Activated CD4-positive, alpha-beta T cell treated with anti-CD3 and anti-CD28 coated beads for 36 hours (primary cell): ENCODE data around the gene SEMA5A. TPM values are rescaled to one million over a fixed set of nuclear protein-coding genes. Genes with fewer than 3 reads are reported as not detected.

Source experiments
- ATAC-seq: fragments of 200-7000 bp; cut with Tn5 transposase; one replicate; pipeline ENCODE4 v1.10.0; 2021; ENCODE audit warnings: mild to moderate bottlenecking, moderate library complexity
- CTCF ChIA-PET: fragments of 350-600 bp; sonication (Branson Sonifier 250); formaldehyde crosslinking; loops from one replicate; lab custom pipeline; 2021; ENCODE audit warnings: antibody characterized with exemption; lab: Charles Lee
- POLR2A ChIA-PET: fragments of 350-600 bp; sonication (Branson Sonifier 250); formaldehyde crosslinking; loops from one replicate; lab custom pipeline; 2021; ENCODE audit warnings: antibody characterized with exemption, inconsistent platforms; lab: Charles Lee
- DNase-seq: peaks from one replicate; pipeline ENCODE4 v3.0.0-alpha.2; 2020
- H3K27ac Mint-ChIP-seq: one replicate; pipeline ENCODE4 v1.8.0; 2021; ENCODE audit warnings: mixed read lengths
- H3K27me3 Mint-ChIP-seq: one replicate; pipeline ENCODE4 v1.8.0; 2021; ENCODE audit warnings: mixed read lengths
- H3K36me3 Mint-ChIP-seq: one replicate; pipeline ENCODE4 v1.8.0; 2021; ENCODE audit warnings: low read depth, mixed read lengths
- H3K4me1 Mint-ChIP-seq: one replicate; pipeline ENCODE4 v1.8.0; 2021; ENCODE audit warnings: mixed read lengths
- H3K4me3 Mint-ChIP-seq: one replicate; pipeline ENCODE4 v1.8.0; 2021; ENCODE audit warnings: mild to moderate bottlenecking, moderate library complexity, mixed read lengths
- H3K9me3 Mint-ChIP-seq: one replicate; pipeline ENCODE4 v1.8.0; 2021; ENCODE audit warnings: low read depth, mixed read lengths
- intact Hi-C, 2 experiments: fragments of 100-400 bp; cut with DNase I in 1 of 2; cut with micrococcal nuclease in 1 of 2; formaldehyde crosslinking; loops; one replicate each; pipeline versions ENCODE4 v1.14.2 to v1.15.1; 2022 to 2024; cut with DNase I, micrococcal nuclease
- total RNA-seq, 2 experiments: library from RNA; stranded (reverse); gene quantifications; one replicate each; pipeline ENCODE4 v1.2.3, GENCODE V29; 2021

Gene SEMA5A
- total RNA-seq, 2 experiments from 2014 or later = 0.04 TPM; not detected in 1

DNA sequence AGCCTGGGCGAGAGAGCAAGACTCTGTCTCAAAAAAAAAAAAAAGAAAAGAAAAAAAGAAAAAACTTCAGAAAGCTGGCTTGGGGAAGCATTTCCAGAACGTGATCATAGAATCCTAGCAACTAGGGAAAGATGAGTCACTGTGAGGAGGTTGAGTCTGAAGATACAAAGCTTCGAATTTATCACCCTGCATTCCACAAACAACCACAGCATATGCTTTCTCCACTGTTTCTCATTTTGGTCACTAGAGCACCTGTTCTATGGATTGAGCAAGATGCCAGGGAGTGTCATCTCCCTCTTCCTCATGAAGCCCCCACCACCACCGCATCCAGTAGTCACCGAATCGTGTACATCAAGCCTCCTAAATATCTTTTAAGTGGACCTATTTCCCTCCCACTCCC is 37.9 kb downstream of the SEMA5A start:
- Mint-ChIP-seq H3K36me3 (no peaks in the 10 kb centered on the region), H3K27ac (no peak overlapping the region), H3K9me3 (peaks cover 4% of the 10 kb centered on the region), H3K27me3 (no peaks in the 10 kb centered on the region), H3K4me3 (no peak overlapping the region), H3K4me1 (no peaks in the 10 kb centered on the region)
- intact Hi-C loops = no loop called here
- POLR2A ChIA-PET = no interaction called here
- CTCF ChIA-PET = no interaction called here
- ATAC-seq (no peak), DNase-seq (no peak)

DNA sequence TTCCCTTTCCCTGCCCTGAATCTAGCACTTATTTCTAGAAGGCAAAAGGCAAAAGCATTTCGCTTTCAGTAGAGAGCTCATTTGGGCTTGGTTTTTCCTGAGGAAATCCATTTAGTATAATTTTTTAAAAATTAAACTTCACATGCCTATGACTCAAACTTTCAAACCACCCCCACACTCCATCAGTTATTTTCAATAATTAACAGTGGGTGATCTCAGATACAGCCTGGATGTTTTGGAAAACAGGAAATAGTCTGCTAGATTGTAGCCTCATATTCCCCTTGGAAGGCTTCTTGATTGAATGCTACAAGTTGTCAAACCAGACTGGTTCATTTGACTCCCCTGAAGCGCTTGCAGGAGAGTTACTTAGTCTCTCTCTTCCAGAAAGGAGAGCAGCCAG is 40.6 kb downstream of the SEMA5A start:
- DNase-seq (no peak), ATAC-seq (no peak)
- ChIA-PET CTCF (interaction anchor here (0.7 kb wide), 1 partner anchor 262 kb away, joined by 3 read pairs; no protein-coding TSS in a partner anchor), POLR2A (no interaction called here)
- H3K27me3 Mint-ChIP-seq = no peaks in the 10 kb centered on the region
- H3K4me1 Mint-ChIP-seq = no peaks in the 10 kb centered on the region
- H3K27ac Mint-ChIP-seq = no peak overlapping the region
- intact Hi-C loops = no loop called here
- H3K9me3 Mint-ChIP-seq = peaks cover 4% of the 10 kb centered on the region
- no peaks in the 10 kb centered on the region for H3K36me3 Mint-ChIP-seq
- H3K4me3 Mint-ChIP-seq = no peak overlapping the region

DNA sequence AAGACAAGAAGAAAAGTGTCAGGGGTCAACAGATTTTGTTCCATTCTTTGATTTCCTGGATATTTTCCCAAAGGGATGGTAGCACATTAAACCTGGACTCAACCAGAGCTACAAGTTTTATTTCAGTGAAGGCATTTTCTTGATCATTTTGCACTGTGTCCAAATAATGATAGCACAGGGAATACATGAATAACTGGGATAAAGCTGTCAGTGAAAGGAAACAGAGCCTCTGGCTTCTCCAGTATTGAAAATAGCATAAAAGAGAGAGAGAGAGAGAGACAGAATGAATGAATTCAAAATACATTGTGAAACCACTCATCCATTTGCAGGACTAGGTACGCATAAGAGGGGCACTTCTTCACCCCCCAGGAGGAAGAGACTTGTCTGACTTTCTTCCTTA is 43.0 kb downstream of the SEMA5A start:
- Mint-ChIP-seq H3K4me3 (no peak overlapping the region), H3K4me1 (no peaks in the 10 kb centered on the region), H3K9me3 (no peaks in the 10 kb centered on the region), H3K27ac (no peak overlapping the region), H3K36me3 (no peaks in the 10 kb centered on the region), H3K27me3 (no peaks in the 10 kb centered on the region)
- ATAC-seq (no peak), DNase-seq (no peak)
- intact Hi-C loops = no loop called here
- POLR2A ChIA-PET = no interaction called here
- CTCF ChIA-PET = no interaction called here

DNA sequence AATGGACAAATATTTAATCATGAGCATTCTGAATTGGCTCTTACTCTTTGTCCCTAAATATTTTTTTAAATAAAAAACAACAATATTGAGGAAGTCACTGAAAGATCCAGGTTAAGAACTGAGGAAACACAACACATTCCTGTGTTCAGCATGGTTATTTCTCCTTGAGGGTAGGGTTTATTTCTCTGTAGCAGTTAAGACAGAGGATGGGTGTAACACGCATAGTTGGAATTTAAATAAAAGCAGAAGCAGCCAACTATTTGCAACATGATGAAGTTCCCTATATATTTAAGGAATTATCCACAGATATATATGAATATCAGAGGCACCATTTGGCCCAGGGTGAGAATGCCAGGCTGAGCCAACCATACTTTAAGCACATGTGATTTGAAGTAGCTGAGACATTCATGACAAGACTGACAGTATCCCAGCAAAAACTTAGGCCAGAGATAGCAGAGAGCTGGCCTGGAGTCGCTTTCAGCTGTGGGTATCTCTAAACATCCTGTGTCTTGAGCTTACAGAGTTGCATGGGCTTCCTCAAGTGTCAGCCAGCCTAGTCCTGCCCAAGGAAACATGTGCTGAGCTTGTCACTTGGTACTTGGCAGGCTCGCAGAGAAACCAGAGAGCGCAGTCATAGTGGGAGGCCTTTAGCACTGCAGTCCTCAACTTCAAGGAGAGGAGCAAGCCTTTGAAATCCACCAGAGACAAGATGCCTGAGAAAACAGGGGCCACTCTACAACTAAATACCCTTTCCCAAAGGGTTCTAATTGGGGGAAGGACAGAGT is 43.6 kb downstream of the SEMA5A start:
- intact Hi-C loops = no loop called here
- Mint-ChIP-seq H3K27ac (no peak overlapping the region), H3K4me1 (no peaks in the 10 kb centered on the region), H3K36me3 (no peaks in the 10 kb centered on the region), H3K27me3 (no peaks in the 10 kb centered on the region), H3K4me3 (no peak overlapping the region), H3K9me3 (no peaks in the 10 kb centered on the region)
- CTCF ChIA-PET = no interaction called here
- DNase-seq = no peak
- no peak for ATAC-seq
- POLR2A ChIA-PET = no interaction called here

DNA sequence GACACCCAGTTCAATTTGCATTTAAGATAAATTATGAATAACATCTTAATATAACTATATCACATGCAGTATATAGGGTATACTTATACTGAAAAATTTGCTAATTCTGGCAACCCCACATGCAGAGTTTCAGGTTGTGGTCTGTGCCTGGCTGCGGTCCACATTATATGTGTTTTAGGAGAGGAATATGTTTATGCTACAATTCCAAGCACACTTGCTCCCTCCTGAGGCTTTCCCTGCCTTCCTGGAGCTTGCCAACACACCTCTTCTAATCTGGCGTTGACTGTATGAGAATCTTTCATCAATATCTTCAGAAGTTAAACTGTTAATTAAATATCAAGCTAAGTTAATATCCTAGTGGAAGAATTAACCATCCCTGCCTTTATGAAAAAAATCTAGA is 45.2 kb downstream of the SEMA5A start:
- H3K4me1 Mint-ChIP-seq = no peaks in the 10 kb centered on the region
- no peaks in the 10 kb centered on the region for H3K27me3 Mint-ChIP-seq
- no peak for DNase-seq
- H3K9me3 Mint-ChIP-seq = no peaks in the 10 kb centered on the region
- no peaks in the 10 kb centered on the region for H3K36me3 Mint-ChIP-seq
- CTCF ChIA-PET = no interaction called here
- no peak for ATAC-seq
- POLR2A ChIA-PET = no interaction called here
- H3K4me3 Mint-ChIP-seq = no peak overlapping the region
- intact Hi-C loops = no loop called here
- no peak overlapping the region for H3K27ac Mint-ChIP-seq

DNA sequence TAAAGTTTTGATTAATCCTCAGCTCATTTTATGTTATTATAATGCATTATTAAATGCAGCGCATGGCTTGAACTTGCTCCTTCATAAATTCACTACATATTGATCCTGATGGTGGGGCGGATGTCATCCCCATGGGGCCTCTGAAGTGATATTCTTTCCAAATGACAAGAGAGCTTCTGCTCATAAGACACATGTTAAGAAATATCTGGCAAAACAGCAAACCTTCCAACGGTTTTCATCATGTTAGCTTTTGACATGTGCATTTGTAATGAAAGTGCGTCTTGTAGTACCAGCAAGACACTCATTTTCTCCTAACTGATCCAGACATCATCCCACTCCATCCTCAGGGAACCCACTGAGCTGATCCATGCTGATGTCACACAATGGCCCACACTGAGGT is 45.7 kb downstream of the SEMA5A start:
- Mint-ChIP-seq H3K9me3 (no peaks in the 10 kb centered on the region), H3K4me1 (no peaks in the 10 kb centered on the region), H3K27me3 (no peaks in the 10 kb centered on the region), H3K36me3 (no peaks in the 10 kb centered on the region), H3K4me3 (no peak overlapping the region), H3K27ac (no peak overlapping the region)
- DNase-seq (no peak), ATAC-seq (no peak)
- intact Hi-C loops = no loop called here
- POLR2A ChIA-PET = no interaction called here
- CTCF ChIA-PET = no interaction called here

DNA sequence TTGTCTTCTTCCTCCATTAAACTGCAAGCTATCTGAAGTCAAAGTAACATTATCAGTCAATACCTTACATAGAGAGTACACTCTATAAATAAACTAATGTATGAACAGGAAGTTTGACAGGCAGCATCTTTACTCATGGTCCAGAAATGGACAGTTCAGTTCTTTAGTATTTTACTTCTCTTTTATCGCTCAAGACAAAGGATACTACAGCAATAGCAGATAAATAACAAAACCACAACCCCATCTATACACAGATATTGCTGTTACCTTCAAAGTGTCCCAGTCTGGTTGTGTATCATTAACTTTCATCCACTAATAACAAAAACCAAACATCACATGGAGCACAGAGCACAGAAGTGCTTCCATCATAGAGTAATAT is 46.4 kb downstream of the SEMA5A start:
- Mint-ChIP-seq H3K4me1 (no peaks in the 10 kb centered on the region), H3K27me3 (no peaks in the 10 kb centered on the region), H3K9me3 (no peaks in the 10 kb centered on the region), H3K27ac (no peak overlapping the region), H3K4me3 (no peak overlapping the region), H3K36me3 (no peaks in the 10 kb centered on the region)
- ChIA-PET POLR2A (no interaction called here), CTCF (no interaction called here)
- DNase-seq (no peak), ATAC-seq (no peak)
- intact Hi-C loops = loop anchor here in 1 of 2 experiments (5.0 kb wide), 1 partner anchor 1572 kb away; no protein-coding TSS in a partner anchor

DNA sequence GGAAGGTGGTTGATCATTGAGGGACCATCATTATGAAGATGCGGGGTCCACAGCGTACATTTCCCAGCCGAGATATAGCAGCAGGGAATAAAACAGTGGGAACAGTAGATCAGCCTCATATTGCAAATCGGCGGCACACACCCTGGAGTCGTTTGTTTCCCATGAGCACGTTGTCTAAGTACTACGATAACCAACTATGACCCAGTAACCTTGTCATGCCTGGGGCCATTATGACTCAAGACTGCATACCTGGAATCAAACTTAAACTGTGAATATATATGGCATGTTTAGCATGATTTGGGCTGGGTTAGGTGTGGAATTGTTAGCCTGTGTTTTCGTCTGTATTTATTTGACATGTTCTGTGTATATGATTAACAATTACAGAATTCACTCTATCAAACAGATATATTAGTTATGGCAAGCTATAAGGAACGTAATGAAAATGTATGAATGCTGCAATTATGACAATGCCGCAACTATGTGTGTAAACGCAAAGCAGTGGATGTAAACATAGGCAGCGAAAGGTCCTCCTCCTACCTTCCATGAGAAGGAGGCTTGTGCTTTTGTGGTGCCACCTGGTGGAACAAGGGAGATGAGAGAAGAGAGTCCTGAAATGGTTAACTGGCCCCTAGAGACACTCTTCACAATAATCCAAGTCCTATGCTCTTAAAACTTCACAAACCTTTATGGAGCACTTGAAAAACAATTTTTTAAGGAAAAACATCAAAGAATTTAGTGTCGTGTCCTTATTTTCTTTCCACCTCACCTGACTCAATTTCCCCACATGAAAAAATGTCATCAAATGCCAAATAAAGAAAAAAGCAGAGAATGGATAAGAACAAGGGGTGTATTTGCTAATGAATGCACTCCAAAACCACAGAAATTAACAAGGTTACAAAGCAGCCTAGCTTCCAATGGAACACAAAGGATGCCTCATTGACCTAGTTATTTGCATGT is 47.1 kb downstream of the SEMA5A start:
- no peaks in the 10 kb centered on the region for H3K36me3 Mint-ChIP-seq
- ChIA-PET CTCF (interaction anchor here (0.7 kb wide), 1 partner anchor 1933 kb away, joined by 3 read pairs; no protein-coding TSS in a partner anchor), POLR2A (no interaction called here)
- H3K4me3 Mint-ChIP-seq = no peak overlapping the region
- H3K4me1 Mint-ChIP-seq = no peaks in the 10 kb centered on the region
- ATAC-seq (no peak), DNase-seq (peak; percentile 12)
- H3K9me3 Mint-ChIP-seq = no peaks in the 10 kb centered on the region
- intact Hi-C loops = loop anchor here in 1 of 2 experiments (5.0 kb wide), 1 partner anchor 1572 kb away; no protein-coding TSS in a partner anchor
- H3K27ac Mint-ChIP-seq = no peak overlapping the region
- H3K27me3 Mint-ChIP-seq = no peaks in the 10 kb centered on the region

DNA sequence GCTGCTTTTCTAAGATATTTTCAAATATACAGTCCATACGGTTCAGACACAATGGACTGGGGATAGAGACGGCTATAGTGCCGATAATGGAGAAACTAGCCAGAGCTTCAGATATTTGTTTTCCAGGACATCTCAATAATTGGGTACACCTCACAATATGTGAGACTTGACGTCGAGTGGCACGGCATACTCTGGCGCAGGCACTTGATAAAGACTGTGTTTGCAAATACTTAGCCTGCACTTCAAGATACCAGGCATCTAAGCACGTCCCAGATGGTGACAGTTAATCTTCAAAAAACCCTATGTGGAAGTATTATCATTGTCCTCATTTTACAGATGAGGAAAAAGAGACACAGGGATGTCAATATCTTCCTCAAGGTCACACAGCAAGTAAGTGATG is 48.5 kb downstream of the SEMA5A start:
- ATAC-seq = no peak
- no peaks in the 10 kb centered on the region for H3K36me3 Mint-ChIP-seq
- H3K27ac Mint-ChIP-seq = no peak overlapping the region
- no peak for DNase-seq
- ChIA-PET POLR2A (no interaction called here), CTCF (no interaction called here)
- no peaks in the 10 kb centered on the region for H3K4me1 Mint-ChIP-seq
- H3K9me3 Mint-ChIP-seq = no peaks in the 10 kb centered on the region
- intact Hi-C loops = loop anchor here in 1 of 2 experiments (5.0 kb wide), 1 partner anchor 1570 kb away; no protein-coding TSS in a partner anchor
- H3K27me3 Mint-ChIP-seq = no peaks in the 10 kb centered on the region
- H3K4me3 Mint-ChIP-seq = no peak overlapping the region

DNA sequence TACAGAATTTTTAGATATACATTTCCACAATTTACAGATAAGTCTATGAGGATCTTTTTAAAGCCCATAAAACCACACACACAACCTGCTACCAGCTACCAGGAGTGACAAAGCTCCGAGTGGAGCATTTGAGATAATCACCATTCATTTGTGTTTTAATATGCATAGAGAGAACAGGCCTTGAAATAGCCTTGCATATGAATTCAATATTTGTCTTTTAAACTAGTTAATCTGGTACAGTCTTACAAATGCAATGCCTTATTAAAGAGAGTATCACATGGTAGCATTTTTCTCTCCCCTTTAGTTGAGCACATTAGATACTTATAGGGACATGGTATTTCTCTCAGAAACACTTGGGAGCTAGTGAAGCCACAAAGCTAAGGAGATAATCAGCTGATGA is 49.1 kb downstream of the SEMA5A start:
- no peaks in the 10 kb centered on the region for H3K27me3 Mint-ChIP-seq
- ChIA-PET CTCF (no interaction called here), POLR2A (no interaction called here)
- intact Hi-C loops = loop anchor here in 1 of 2 experiments (5.0 kb wide), 1 partner anchor 1570 kb away; no protein-coding TSS in a partner anchor
- H3K9me3 Mint-ChIP-seq = no peaks in the 10 kb centered on the region
- ATAC-seq = no peak
- no peaks in the 10 kb centered on the region for H3K36me3 Mint-ChIP-seq
- H3K27ac Mint-ChIP-seq = no peak overlapping the region
- no peak for DNase-seq
- H3K4me3 Mint-ChIP-seq = no peak overlapping the region
- no peaks in the 10 kb centered on the region for H3K4me1 Mint-ChIP-seq

DNA sequence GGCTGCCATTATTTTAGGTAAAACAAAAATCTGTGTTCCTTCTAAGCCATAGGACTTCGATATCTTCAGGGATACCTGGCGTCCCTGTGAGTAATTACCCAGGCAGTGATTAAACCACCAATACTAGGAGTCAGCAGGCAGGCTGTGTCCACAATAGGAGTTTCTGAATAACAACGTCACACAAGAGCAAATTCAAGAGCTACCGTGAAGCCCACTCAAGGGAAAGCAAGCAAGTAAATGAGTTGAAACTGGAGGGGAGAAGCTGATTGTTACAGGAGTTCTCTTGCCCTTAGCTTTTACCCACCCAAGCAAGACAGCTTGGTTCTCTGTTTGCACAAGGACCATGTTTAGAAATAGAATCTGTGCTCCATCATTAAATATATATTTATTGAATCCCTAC is 50.8 kb downstream of the SEMA5A start:
- no peak for ATAC-seq
- no peak overlapping the region for H3K4me3 Mint-ChIP-seq

More for the DNA sequence above, 50.8 kb downstream of the SEMA5A start:
- Mint-ChIP-seq H3K36me3 (no peaks in the 10 kb centered on the region), H3K27me3 (no peaks in the 10 kb centered on the region), H3K27ac (no peak overlapping the region), H3K4me1 (no peaks in the 10 kb centered on the region), H3K9me3 (no peaks in the 10 kb centered on the region)
- POLR2A ChIA-PET = no interaction called here
- no peak for DNase-seq
- CTCF ChIA-PET = no interaction called here
- intact Hi-C loops = loop anchor here in 1 of 2 experiments (5.0 kb wide), 1 partner anchor 1568 kb away; no protein-coding TSS in a partner anchor
